GM13976 (cell line): Measurements from ENCODE around the gene SIGLEC11.

Experiments used
- DNase-seq: peaks from one replicate; pipeline ENCODE4 v3.0.0; 2012; ENCODE audit warnings: low spot score
- in situ Hi-C: fragments of 300-500 bp; cut with MboI; formaldehyde crosslinking; loops from one replicate; pipeline ENCODE4 v1.12.0; 2022; ENCODE audit warnings: low sequenced_read_pairs, mixed read lengths, inconsistent platforms; ENCODE audit not compliant: unreplicated experiment
- TF ChIP-seq, protein P1 (sequence below): IDR thresholded peaks from 2 replicates; pipeline ENCODE4 v1.5.1; 2012; ENCODE audit warnings: borderline replicate concordance, mild to moderate bottlenecking; ENCODE audit not compliant: insufficient read depth; ENCODE audit errors: extremely low read depth, missing control alignments, control extremely low read depth

SIGLEC11 gene

DNA sequence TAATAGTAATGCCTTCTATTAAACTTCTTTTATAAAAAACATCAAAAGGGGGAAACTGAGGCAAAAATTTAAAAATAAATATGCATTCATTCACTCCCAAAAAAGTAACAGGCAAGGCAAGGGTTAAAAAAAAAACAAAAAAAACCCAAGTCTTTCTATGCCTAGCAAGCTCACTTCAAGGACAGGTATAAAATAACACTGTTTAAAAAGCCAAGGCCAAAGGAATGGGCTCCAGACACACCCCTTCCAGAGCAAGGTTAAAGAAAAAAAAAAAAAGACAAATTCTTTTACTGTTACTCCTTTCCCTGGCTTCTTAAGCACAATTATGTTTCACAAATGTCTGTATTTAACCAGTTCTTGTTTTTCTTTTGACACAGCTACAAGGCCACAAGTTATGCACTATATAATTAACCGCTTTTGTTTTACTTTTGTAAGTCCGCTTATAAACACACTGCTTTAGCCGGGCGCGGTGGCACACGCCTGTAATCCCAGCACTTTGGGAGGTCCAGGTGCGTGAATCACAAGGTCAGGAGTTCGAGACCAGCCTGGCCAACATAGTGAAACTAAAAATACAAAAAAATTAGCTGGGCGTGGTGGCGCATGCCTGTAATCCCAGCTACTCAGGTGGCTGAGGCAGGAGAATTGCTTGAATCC lies 3.6 kb downstream of the SIGLEC11 start:
- DNase-seq: no peak
- TF ChIP-seq, protein P1, sequence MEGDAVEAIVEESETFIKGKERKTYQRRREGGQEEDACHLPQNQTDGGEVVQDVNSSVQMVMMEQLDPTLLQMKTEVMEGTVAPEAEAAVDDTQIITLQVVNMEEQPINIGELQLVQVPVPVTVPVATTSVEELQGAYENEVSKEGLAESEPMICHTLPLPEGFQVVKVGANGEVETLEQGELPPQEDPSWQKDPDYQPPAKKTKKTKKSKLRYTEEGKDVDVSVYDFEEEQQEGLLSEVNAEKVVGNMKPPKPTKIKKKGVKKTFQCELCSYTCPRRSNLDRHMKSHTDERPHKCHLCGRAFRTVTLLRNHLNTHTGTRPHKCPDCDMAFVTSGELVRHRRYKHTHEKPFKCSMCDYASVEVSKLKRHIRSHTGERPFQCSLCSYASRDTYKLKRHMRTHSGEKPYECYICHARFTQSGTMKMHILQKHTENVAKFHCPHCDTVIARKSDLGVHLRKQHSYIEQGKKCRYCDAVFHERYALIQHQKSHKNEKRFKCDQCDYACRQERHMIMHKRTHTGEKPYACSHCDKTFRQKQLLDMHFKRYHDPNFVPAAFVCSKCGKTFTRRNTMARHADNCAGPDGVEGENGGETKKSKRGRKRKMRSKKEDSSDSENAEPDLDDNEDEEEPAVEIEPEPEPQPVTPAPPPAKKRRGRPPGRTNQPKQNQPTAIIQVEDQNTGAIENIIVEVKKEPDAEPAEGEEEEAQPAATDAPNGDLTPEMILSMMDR: no peak
- in situ Hi-C loops: no loop called here

DNA sequence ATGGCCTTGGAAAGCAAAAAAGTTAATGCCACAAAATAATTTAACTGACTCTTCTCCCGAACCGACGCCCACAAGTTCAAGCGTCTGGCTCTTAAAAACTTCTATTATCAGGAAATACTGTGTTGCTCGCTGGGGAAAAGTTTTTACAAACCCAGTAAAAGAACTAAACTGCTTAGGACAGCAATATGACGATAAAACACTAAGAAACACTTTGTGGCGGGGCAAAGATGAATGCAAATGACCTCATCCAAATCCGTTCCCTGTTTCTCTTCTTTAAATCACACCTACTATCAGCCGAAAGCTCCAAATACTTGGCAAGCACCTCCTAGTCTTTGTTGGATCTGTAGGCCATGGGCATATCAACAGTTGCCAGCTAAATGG lies 4.9 kb downstream of the SIGLEC11 start:
- in situ Hi-C loops: no loop called here
- DNase-seq: no peak
- TF ChIP-seq, protein P1: no peak

DNA sequence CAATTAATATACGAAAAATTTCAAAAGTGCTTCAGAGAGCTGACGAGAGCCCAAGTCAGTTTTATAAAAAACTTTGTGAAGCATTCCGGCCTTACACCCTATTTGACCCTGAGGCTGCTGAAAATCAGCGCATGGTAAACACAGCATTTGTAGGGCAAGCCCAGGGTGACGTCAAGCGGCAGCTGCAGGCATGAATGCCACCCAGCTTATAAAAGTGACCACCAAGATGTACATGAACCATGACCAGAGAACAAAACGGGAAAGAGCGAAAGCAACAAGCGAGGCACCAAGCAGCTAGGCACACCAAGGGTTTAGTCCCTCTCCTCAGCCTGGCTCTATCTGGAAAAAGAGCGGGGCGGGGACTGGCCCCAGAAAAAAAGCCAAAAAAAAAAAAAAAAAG lies 6.0 kb downstream of the SIGLEC11 start:
- TF ChIP-seq, protein P1: no peak
- in situ Hi-C loops: no loop called here
- no peak for DNase-seq

DNA sequence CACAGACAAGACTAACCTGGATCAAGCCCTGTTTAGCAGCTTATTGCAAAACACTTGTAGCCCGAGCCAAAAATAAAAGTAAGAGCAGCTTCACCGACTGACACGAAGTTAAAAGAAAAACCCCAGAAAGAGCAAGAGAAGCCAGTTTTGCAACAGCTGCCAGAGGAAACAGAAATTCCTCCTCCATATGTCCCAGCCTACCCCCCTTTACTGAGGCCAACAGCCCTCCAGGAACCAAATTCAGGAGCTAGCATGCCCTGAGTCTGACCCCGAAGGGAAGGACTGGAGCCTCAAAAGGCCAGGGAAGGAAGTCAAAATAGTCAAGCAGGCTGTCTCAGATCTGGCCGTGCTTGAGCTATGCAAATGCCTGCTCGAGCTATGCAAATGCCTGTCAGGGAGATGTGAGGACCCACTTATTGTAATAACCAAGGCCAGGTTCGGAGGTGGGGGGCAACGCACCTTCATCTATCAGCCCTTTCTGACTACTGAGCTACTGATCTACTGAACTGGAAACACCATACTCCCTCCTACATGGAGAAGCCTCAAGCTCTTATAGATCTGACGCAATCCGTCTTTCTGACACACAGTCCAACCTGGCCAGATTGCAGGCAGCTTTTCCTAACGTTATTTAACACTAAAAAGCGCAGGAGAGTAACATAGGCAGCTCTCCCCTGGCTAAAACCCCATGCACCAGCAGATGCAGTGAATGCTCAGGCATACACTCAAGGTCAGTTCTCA lies 6.7 kb downstream of the SIGLEC11 start:
- no peak for DNase-seq
- in situ Hi-C loops: no loop called here
- TF ChIP-seq, protein P1: no peak

DNA sequence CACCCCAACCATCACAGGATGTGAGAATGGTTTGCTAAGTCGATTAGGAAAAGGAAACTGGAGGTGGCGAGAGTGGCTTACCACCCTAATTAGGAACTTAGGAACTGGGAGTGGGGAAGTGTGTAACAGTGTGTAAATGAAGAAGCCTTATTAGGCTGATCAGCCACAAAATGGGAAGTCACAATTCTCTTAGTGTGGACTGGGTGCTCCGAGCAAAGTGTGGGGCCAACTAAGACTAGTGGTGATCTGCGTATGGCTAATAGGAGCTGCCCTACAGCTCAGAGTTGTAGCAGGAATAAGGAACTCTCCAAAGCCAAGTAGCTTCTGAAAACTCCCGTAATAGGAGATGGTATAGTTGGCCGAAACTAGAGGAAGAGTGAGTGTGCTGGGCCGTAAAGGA lies 7.6 kb downstream of the SIGLEC11 start:
- DNase-seq: no peak
- in situ Hi-C loops: no loop called here
- TF ChIP-seq, protein P1: no peak

DNA sequence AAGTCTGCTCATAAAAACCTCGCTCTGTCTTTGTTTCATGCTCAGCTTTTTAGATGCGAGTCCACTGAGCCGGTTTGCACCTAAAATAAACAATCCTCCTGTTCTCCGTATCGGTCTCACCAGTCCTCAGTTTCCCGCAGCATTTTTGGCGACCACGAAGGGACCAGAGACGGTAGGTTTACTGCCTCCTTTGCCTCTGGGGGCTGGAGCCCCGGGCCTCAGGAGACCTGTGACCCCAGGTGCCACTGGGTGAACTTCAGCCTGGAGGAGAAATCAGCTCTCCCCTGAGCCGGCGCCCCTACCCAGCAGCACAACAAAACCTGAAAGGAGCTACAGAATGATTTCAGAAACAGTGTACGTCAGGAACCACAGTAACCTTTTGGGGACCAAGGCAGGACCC lies 8.1 kb downstream of the SIGLEC11 start:
- DNase-seq: no peak
- in situ Hi-C loops: no loop called here
- TF ChIP-seq, protein P1: no peak
